Measurements from ENCODE around the gene ZDHHC8. TPM values are rescaled to one million over a fixed set of nuclear protein-coding genes. Genes with fewer than 3 reads are reported as not detected.

ZDHHC8 gene
- total and polyA plus RNA-seq, 11 donors = 15.7 to 45.2 (median 38.2) TPM

DNA sequence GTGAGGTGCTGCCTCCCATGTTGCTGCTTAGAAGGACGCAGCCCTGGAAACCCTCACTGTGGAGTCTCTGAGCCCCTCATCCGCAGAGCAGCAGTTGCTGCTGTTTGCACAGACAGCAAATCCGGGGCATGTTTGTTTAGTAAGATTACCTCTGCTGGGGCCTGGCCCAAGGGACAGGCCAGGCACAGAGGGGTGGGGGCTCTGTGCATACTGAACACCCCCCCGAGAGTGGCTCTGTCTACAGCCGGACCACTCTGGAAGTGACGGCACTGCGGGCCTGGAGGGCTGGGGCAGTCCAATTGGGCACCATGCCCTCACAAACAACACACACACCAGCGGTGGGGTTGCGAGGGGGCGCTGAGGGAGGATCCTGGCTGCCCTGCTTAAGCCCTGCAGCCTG, 42.2 kb downstream of the ZDHHC8 start:
- Histone ChIP-seq H3K4me3 (no peak overlapping the region), H3K27me3 (no peaks in the 10 kb centered on the region), H3K36me3 (no peaks in the 10 kb centered on the region), H3K27ac (no peak overlapping the region), H3K9me3 (no peaks in the 10 kb centered on the region), H3K4me1 (no peaks in the 10 kb centered on the region)
- 64 to 84% (median 73%) methylated on average over 6 to 10 of the region's 10 CpGs; no CpG with 5 or more reads in 1 of the 4 donors for WGBS, 4 donors
- ATAC-seq (no peak), DNase-seq (no peak)
- intact Hi-C loops (cut with DNase I) = loop anchor here in 2 of 10 donors (5.0 to 10.0 kb wide), 2 partner anchors 91 to 94 kb away; partner anchors contain the start of gene RTN4R (in 2 of the 2)
- TF ChIP-seq POLR2A (IDR thresholded peaks at IDR 0.05) = no peak
- TF ChIP-seq, protein P1, sequence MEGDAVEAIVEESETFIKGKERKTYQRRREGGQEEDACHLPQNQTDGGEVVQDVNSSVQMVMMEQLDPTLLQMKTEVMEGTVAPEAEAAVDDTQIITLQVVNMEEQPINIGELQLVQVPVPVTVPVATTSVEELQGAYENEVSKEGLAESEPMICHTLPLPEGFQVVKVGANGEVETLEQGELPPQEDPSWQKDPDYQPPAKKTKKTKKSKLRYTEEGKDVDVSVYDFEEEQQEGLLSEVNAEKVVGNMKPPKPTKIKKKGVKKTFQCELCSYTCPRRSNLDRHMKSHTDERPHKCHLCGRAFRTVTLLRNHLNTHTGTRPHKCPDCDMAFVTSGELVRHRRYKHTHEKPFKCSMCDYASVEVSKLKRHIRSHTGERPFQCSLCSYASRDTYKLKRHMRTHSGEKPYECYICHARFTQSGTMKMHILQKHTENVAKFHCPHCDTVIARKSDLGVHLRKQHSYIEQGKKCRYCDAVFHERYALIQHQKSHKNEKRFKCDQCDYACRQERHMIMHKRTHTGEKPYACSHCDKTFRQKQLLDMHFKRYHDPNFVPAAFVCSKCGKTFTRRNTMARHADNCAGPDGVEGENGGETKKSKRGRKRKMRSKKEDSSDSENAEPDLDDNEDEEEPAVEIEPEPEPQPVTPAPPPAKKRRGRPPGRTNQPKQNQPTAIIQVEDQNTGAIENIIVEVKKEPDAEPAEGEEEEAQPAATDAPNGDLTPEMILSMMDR (IDR thresholded peaks at IDR 0.05) = no peak

DNA sequence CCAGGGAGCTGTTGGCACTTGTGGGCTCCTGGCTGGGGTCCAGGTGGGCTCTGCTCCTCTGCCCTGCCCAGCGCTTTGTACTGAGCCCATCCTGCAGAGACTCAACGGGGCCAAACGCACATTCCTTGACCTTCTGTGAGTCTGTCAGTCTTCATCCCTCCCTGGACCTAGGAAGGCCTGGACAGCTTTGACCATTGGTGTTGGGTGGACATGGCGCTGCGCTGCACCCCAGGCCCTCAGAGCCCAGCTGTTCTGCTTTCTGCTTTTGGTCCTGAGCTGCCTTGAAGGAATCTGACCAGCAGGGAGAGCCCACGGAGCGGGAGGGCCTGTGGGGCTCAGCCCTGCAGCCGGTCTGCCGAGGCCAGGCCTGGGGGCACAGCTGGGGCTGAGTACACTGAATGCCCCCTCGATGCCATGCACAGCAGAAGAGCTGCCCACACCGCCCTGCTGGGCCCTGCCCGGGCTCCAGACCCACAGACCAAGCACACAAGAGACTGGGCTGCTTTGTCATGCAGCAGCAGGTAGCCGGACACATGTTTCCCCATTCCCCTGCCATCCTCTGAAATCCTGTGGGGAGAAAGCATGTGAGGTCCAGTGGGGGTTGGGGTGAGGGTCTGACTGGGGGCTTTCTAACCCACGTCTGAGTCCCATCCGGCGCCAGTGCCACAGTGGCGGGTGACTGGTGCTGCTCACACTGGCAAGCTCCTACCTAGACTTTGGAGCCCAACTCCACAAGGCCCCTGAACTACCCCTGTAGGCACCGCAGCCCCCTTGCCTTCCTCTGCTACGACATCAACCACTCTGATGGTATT, 43.4 kb downstream of the ZDHHC8 start:
- 68 to 79% (median 71%) methylated on average over 18 to 19 of the region's 19 CpGs for WGBS, 4 donors
- ATAC-seq (peak in 3 of 4 donors; percentile 13 to 38 (median 14)), DNase-seq (no peak)
- Histone ChIP-seq H3K27ac (no peak overlapping the region), H3K27me3 (no peaks in the 10 kb centered on the region), H3K9me3 (no peaks in the 10 kb centered on the region), H3K36me3 (no peaks in the 10 kb centered on the region), H3K4me1 (no peaks in the 10 kb centered on the region), H3K4me3 (no peak overlapping the region)
- intact Hi-C loops (cut with DNase I) = loop anchor here in 4 of 10 donors (5.0 to 10.0 kb wide), 3 partner anchors 62 to 92 kb away; partner anchors contain the start of gene RTN4R (in 4 of the 4)
- TF ChIP-seq POLR2A (IDR thresholded peaks at IDR 0.05) = no peak
- TF ChIP-seq, protein P1 (IDR thresholded peaks at IDR 0.05) = peak in 8 of 12 donors; percentile 9 to 42 (median 18)

DNA sequence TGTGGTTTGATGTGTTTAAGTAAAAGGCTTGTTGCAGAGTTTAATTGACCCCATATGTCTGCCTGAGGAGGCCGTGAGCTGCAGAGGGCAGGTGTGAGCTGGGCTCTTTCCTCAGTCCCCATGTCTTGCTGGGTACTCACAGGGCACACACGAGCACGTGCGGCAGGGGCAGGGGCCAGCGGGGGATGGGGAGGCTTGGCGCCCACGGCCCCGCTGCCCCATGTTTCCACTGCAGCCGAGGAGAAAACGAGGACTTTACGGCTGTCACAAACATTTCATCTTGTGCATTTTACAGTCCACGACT, 43.9 kb downstream of the ZDHHC8 start:
- ATAC-seq (no peak), DNase-seq (no peak)
- no peak overlapping the region for H3K27ac ChIP-seq
- WGBS, 4 donors = 66 to 74% (median 72%) methylated on average over 12 of the region's 12 CpGs
- no peaks in the 10 kb centered on the region for H3K36me3 ChIP-seq
- TF ChIP-seq, protein P1 (IDR thresholded peaks at IDR 0.05) = no peak
- TF ChIP-seq POLR2A (IDR thresholded peaks at IDR 0.05) = no peak
- H3K27me3 ChIP-seq = no peaks in the 10 kb centered on the region
- H3K9me3 ChIP-seq = no peaks in the 10 kb centered on the region
- no peak overlapping the region for H3K4me3 ChIP-seq
- intact Hi-C loops (cut with DNase I) = loop anchor here in 3 of 10 donors (5.0 to 10.0 kb wide), 3 partner anchors 62 to 92 kb away; partner anchors contain the start of gene RTN4R (in 3 of the 3)
- no peaks in the 10 kb centered on the region for H3K4me1 ChIP-seq

DNA sequence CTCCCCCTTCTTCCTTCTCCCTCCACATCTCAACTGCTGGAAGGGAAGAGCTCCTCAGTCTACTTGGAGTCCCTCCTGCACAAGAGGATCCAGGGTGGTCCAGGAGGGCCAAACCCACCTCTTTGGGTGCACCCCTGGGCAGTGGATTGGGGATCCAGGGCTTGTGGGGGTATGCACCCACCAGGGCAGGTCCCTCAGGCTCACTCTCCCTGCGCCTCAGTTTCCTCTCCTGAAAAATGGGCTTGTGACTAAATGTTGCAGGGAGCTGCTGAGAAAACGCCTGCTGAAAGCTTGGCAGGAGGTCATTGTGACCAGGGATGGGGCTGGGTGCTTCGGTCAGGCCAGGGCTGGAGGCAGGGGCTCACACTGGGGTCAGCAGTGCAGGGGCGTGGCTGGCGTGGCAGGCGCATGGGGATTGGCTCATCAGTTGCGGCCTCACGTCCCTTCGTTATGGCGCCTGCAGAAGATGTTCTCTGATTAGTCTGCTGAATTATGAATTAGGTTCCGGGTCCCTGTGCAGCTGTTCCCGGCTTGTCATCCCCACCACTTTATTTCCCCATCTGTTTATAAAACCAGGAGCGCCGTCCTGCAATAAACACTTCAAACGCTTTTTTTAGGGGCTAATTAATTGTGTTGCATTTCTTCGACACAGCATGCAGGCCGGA, 44.9 kb downstream of the ZDHHC8 start:
- H3K27me3 ChIP-seq = no peaks in the 10 kb centered on the region
- WGBS, 4 donors = 80 to 90% (median 84%) methylated on average over 17 of the region's 17 CpGs
- H3K4me1 ChIP-seq = no peaks in the 10 kb centered on the region
- H3K4me3 ChIP-seq = no peak overlapping the region
- H3K9me3 ChIP-seq = no peaks in the 10 kb centered on the region
- no peak for TF ChIP-seq POLR2A (IDR thresholded peaks at IDR 0.05)
- TF ChIP-seq, protein P1 (IDR thresholded peaks at IDR 0.05) = no peak
- H3K27ac ChIP-seq = no peak overlapping the region
- DNase-seq (no peak), ATAC-seq (no peak)
- intact Hi-C loops (cut with DNase I) = loop anchor here in 3 of 10 donors (5.0 to 10.0 kb wide), 3 partner anchors 61 to 91 kb away; partner anchors contain the start of gene RTN4R (in 3 of the 3)
- no peaks in the 10 kb centered on the region for H3K36me3 ChIP-seq
